H9 (cell line): ENCODE results near the gene ZDHHC1. TPM values are rescaled to one million over a fixed set of nuclear protein-coding genes. Genes with fewer than 3 reads are reported as not detected.
A peak's percentile ranks its signal among the peaks of the same experiment; 100 is the strongest.

Experiments used
- DNase-seq: peaks from one replicate; pipeline ENCODE4 v3.0.0-alpha.2; 2017
- H2AFZ ChIP-seq: one replicate; pipeline ENCODE4 v1.6.1; 2013; ENCODE audit warnings: mild to moderate bottlenecking, low read length, control low read depth, moderate library complexity
- H2AK5ac ChIP-seq: 2 replicates; pipeline ENCODE4 v1.6.1; 2013; ENCODE audit warnings: low read length, control low read depth, mixed read lengths; ENCODE audit not compliant: insufficient read length
- H2BK120ac ChIP-seq: one replicate; pipeline ENCODE4 v1.6.1; 2013; ENCODE audit warnings: low read depth, mild to moderate bottlenecking, low read length, control low read depth, inconsistent platforms; ENCODE audit not compliant: poor library complexity, severe bottlenecking
- H2BK12ac ChIP-seq: 2 replicates; pipeline ENCODE4 v1.6.1; 2013; ENCODE audit warnings: low read length, control low read depth, mixed read lengths, low read depth; ENCODE audit not compliant: insufficient read length
- H2BK15ac ChIP-seq: 2 replicates; pipeline ENCODE4 v1.6.1; 2013; ENCODE audit warnings: low read depth, low read length, control low read depth
- H2BK20ac ChIP-seq: one replicate; pipeline ENCODE4 v1.6.1; 2013; ENCODE audit warnings: low read depth, mild to moderate bottlenecking, low read length, control low read depth, inconsistent platforms; ENCODE audit not compliant: poor library complexity, severe bottlenecking
- H2BK5ac ChIP-seq: 2 replicates; pipeline ENCODE4 v1.6.1; 2013; ENCODE audit warnings: low read length, control low read depth, mixed read lengths; ENCODE audit not compliant: insufficient read length
- H3K14ac ChIP-seq: 2 replicates; pipeline ENCODE4 v1.6.1; 2013; ENCODE audit warnings: low read length, control low read depth; ENCODE audit not compliant: insufficient read depth
- H3K18ac ChIP-seq: 2 replicates; pipeline ENCODE4 v1.6.1; 2013; ENCODE audit warnings: low read depth, mild to moderate bottlenecking, mixed read lengths, low read length, control low read depth; ENCODE audit not compliant: insufficient read length
- H3K23ac ChIP-seq: 2 replicates; pipeline ENCODE4 v1.6.1; 2013; ENCODE audit warnings: low read length, control low read depth, mixed read lengths, low read depth; ENCODE audit not compliant: insufficient read length
- H3K23me2 ChIP-seq: 2 replicates; pipeline ENCODE4 v1.6.1; 2013; ENCODE audit warnings: low read depth, mild to moderate bottlenecking, mixed read lengths, low read length, control low read depth; ENCODE audit not compliant: insufficient read length, poor library complexity, severe bottlenecking
- H3K27ac ChIP-seq: 2 replicates; pipeline ENCODE4 v1.5.1; 2013; ENCODE audit warnings: low read length, control low read depth, mixed read lengths, low read depth; ENCODE audit not compliant: insufficient read length
- H3K27me3 ChIP-seq: 2 replicates; pipeline ENCODE4 v1.6.1; 2013; ENCODE audit warnings: low read length, control low read depth, inconsistent platforms; ENCODE audit not compliant: insufficient read depth
- H3K4ac ChIP-seq: 2 replicates; pipeline ENCODE4 v1.6.1; 2013; ENCODE audit warnings: low read depth, mild to moderate bottlenecking, control low read depth, inconsistent platforms, low read length, moderate library complexity
- H3K4me1 ChIP-seq: 2 replicates; pipeline ENCODE4 v1.6.1; 2013; ENCODE audit warnings: low read length, control low read depth, inconsistent platforms; ENCODE audit not compliant: insufficient read depth
- H3K4me2 ChIP-seq: 2 replicates; pipeline ENCODE4 v1.6.1; 2013; ENCODE audit warnings: low read length, control low read depth, mixed read lengths; ENCODE audit not compliant: insufficient read length, insufficient read depth
- H3K56ac ChIP-seq: 2 replicates; pipeline ENCODE4 v1.6.1; 2013; ENCODE audit warnings: low read depth, mild to moderate bottlenecking, mixed read lengths, low read length, control low read depth; ENCODE audit not compliant: insufficient read length
- H3K79me1 ChIP-seq: 2 replicates; pipeline ENCODE4 v1.6.1; 2013; ENCODE audit warnings: low read depth, mild to moderate bottlenecking, moderate library complexity, low read length, control low read depth, inconsistent platforms; ENCODE audit not compliant: insufficient read depth, poor library complexity, severe bottlenecking
- H3K79me2 ChIP-seq: 2 replicates; pipeline ENCODE4 v1.6.1; 2013; ENCODE audit warnings: low read length, control low read depth, inconsistent platforms; ENCODE audit not compliant: insufficient read depth
- H3K9ac ChIP-seq: 2 replicates; pipeline ENCODE4 v1.6.1; 2013; ENCODE audit warnings: low read length, control low read depth, mixed read lengths; ENCODE audit not compliant: insufficient read length; ENCODE audit errors: extremely low read depth
- H3K9me3 ChIP-seq: one replicate; pipeline ENCODE4 v1.6.1; 2013; ENCODE audit warnings: low read depth, low read length, inconsistent platforms; ENCODE audit not compliant: control insufficient read depth
- H3T11ph ChIP-seq: one replicate; pipeline ENCODE4 v1.6.1; 2013; ENCODE audit warnings: mild to moderate bottlenecking, low read length, control low read depth, inconsistent platforms
- H4K20me1 ChIP-seq: one replicate; pipeline ENCODE4 v1.6.1; 2013; ENCODE audit not compliant: control insufficient read depth, insufficient read length, insufficient read depth
- H4K5ac ChIP-seq: 2 replicates; pipeline ENCODE4 v1.6.1; 2013; ENCODE audit warnings: low read depth, mild to moderate bottlenecking, mixed read lengths, low read length, control low read depth; ENCODE audit not compliant: insufficient read length
- H4K8ac ChIP-seq: replicated peaks from 2 replicates; pipeline ENCODE4 v1.6.1; 2013; ENCODE audit warnings: low read length, control low read depth, mixed read lengths, low read depth; ENCODE audit not compliant: insufficient read length
- H4K91ac ChIP-seq: 2 replicates; pipeline ENCODE4 v1.6.1; 2013; ENCODE audit warnings: low read depth, mild to moderate bottlenecking, moderate library complexity, mixed read lengths, low read length, control low read depth; ENCODE audit not compliant: insufficient read length
- H3K27ac Mint-ChIP-seq, 3 experiments: 2 replicates in 2 of 3; 3 replicates in 1 of 3; pipeline ENCODE4 v1.8.0; 2020 to 2021; ENCODE audit warnings: mixed read lengths in 3 of 3, mild to moderate bottlenecking in 1 of 3, moderate library complexity in 1 of 3
- H3K27me3 Mint-ChIP-seq: 2 replicates; pipeline ENCODE4 v1.8.0; 2021; ENCODE audit warnings: low read depth, mild to moderate bottlenecking, moderate library complexity, mixed read lengths
- H3K36me3 Mint-ChIP-seq, 3 experiments: 2 replicates in 2 of 3; 3 replicates in 1 of 3; pipeline ENCODE4 v1.8.0; 2020 to 2021; ENCODE audit warnings: low read depth in 3 of 3, mixed read lengths in 3 of 3; ENCODE audit not compliant: insufficient read depth in 1 of 3
- H3K4me1 Mint-ChIP-seq, 2 experiments: 2 replicates each; pipeline ENCODE4 v1.8.0; 2020; ENCODE audit warnings: mixed read lengths in 2 of 2
- H3K4me3 Mint-ChIP-seq, 2 experiments: 2 replicates in 1 of 2; 3 replicates in 1 of 2; pipeline ENCODE4 v1.8.0; 2020 to 2021; ENCODE audit warnings: mild to moderate bottlenecking in 2 of 2, mixed read lengths in 2 of 2, moderate library complexity in 1 of 2
- H3K9me3 Mint-ChIP-seq, 2 experiments: 2 replicates in 1 of 2; 3 replicates in 1 of 2; pipeline ENCODE4 v1.8.0; 2020; ENCODE audit warnings: mild to moderate bottlenecking in 2 of 2, mixed read lengths in 2 of 2, moderate library complexity in 1 of 2
- CTCF ChIP-seq: fragments of 200-600 bp; sonication (generic); conservative IDR thresholded peaks from 3 replicates; pipeline ENCODE4 v1.8.0; 2021; ENCODE audit warnings: antibody characterized with exemption, mild to moderate bottlenecking
- WGBS: extraction: QIAGEN DNeasy Blood & Tissue Kit; methylation state at CpG from one replicate; pipeline ENCODE4 v1.1.7; 2013; ENCODE audit warnings: missing lambda C conversion rate, low lambda C conversion rate, mixed read lengths; ENCODE audit not compliant: insufficient read length; ENCODE audit errors: extremely low coverage; 5-methylcytosine and 5-hydroxymethylcytosine counted together
- total RNA-seq: library from RNA; stranded (reverse); gene quantifications from 2 replicates; pipeline ENCODE4 v1.2.1, GENCODE V29; 2021

The ZDHHC1 gene
- total RNA-seq, 1 experiment from 2014 or later = 3.7 TPM

GRCh38 chr16:67438824-67439393, 22.6 kb upstream of the ZDHHC1 start:
- 0 out of 7 replicates have a peak overlapping the region, but pooled peaks of 1 of the 3 experiments have one; percentile 19 for H3K27ac Mint-ChIP-seq
- Histone ChIP-seq H3K18ac (no peak overlapping the region), H3K23me2 (no peaks in the 10 kb centered on the region), H4K20me1 (no peaks in the 10 kb centered on the region), H2BK5ac (no peak overlapping the region), H4K91ac (no peak overlapping the region), H3K9me3 (no peaks in the 10 kb centered on the region), H3K4ac (no peak overlapping the region), H3K79me2 (no peaks in the 10 kb centered on the region; the same call in 1 of the 2 replicates), H3K4me2 (no peak overlapping the region), H3K27ac (no peak overlapping the region), H3K27me3 (no peaks in the 10 kb centered on the region), H3K56ac (no peak overlapping the region), H3K9ac (no peak overlapping the region), H2BK15ac (no peak overlapping the region), H3K23ac (no peak overlapping the region), H3K4me1 (no peaks in the 10 kb centered on the region), H2AK5ac (no peak overlapping the region), H3K14ac (no peak overlapping the region), H2BK120ac (no peak overlapping the region), H2AFZ (no peak overlapping the region), H3T11ph (no peak overlapping the region), H4K5ac (no peak overlapping the region), H3K79me1 (no peaks in the 10 kb centered on the region), H4K8ac (no peak overlapping the region), H2BK12ac (no peak overlapping the region), H2BK20ac (no peak overlapping the region)
- no peaks in the 10 kb centered on the region; the same call in 1 of the 2 replicates for H3K27me3 Mint-ChIP-seq
- peaks cover 10 to 31% (median 22%) of the 10 kb centered on the region in 3 experiments for H3K36me3 Mint-ChIP-seq
- no peak overlapping the region; a peak in 1 of 5 replicates for H3K4me3 Mint-ChIP-seq
- WGBS = no CpG with 5 or more reads among the region's 19 CpGs
- TF ChIP-seq CTCF = no peak
- DNase-seq = no peak
- peaks cover 11 to 12% of the 10 kb centered on the region in 2 experiments for H3K4me1 Mint-ChIP-seq
- no peaks in the 10 kb centered on the region for H3K9me3 Mint-ChIP-seq
